K562 (cell line): ENCODE results near the gene CFD. TPM values are rescaled to one million over a fixed set of nuclear protein-coding genes. Genes with fewer than 3 reads are reported as not detected.

Experiments
- BCL6 ChIP-seq: fragments of 250-450 bp; sonication (Bioruptor Pico); IDR thresholded peaks from 2 replicates; pipeline ENCODE4 v1.4.0; 2020
- CCAR2 ChIP-seq: fragments of 200-400 bp; formaldehyde crosslinking; IDR thresholded peaks from 2 replicates; pipeline ENCODE4 v1.6.1; 2017; ENCODE audit warnings: mild to moderate bottlenecking, low read depth, low read length
- CXXC5 ChIP-seq: fragments of 250-450 bp; sonication (Bioruptor Pico); IDR thresholded peaks from 2 replicates; pipeline ENCODE4 v1.8.0; 2022; ENCODE audit warnings: inconsistent platforms, mild to moderate bottlenecking, moderate library complexity
- HNRNPLL ChIP-seq: fragments of 200-400 bp; formaldehyde crosslinking; IDR thresholded peaks from 2 replicates; pipeline ENCODE4 v1.6.1; 2017; ENCODE audit warnings: low read length, low read depth, mild to moderate bottlenecking; ENCODE audit not compliant: poor library complexity, severe bottlenecking
- KDM4B ChIP-seq, 2 experiments: fragments of 450-650 bp in 1 of 2; sonication (generic) in 1 of 2; IDR thresholded peaks; 2 replicates each; pipeline ENCODE4 v1.6.1; 2016 to 2017; ENCODE audit warnings: borderline replicate concordance in 2 of 2, antibody characterized with exemption in 1 of 2, low read depth in 1 of 2, mild to moderate bottlenecking in 1 of 2
- NFXL1 ChIP-seq: fragments of 450-650 bp; formaldehyde crosslinking; IDR thresholded peaks from 2 replicates; pipeline ENCODE4 v1.4.0; 2021; ENCODE audit warnings: mild to moderate bottlenecking
- PCBP2 ChIP-seq: fragments of 200-400 bp; formaldehyde crosslinking; IDR thresholded peaks from 2 replicates; pipeline ENCODE4 v1.6.1; 2018; ENCODE audit warnings: low read length, low read depth, mild to moderate bottlenecking, moderate library complexity; ENCODE audit not compliant: poor library complexity, severe bottlenecking
- RFX5 ChIP-seq: IDR thresholded peaks from 2 replicates; pipeline ENCODE4 v1.6.1; 2011; ENCODE audit warnings: low read depth, mild to moderate bottlenecking, improper control_type of control experiment, low read length
- RFX7 ChIP-seq: fragments of 250-450 bp; sonication (Bioruptor Pico); IDR thresholded peaks from 2 replicates; pipeline ENCODE4 v1.5.1; 2021; ENCODE audit warnings: mild to moderate bottlenecking
- RUNX1 ChIP-seq: sonication (generic); IDR thresholded peaks from 2 replicates; pipeline ENCODE4 v1.6.1; 2016; ENCODE audit warnings: antibody characterized with exemption, low read depth
- TAF9B ChIP-seq: fragments of 450-650 bp; IDR thresholded peaks from 2 replicates; pipeline ENCODE4 v1.6.1; 2018; ENCODE audit warnings: mild to moderate bottlenecking; ENCODE audit not compliant: partially characterized antibody
- polyA plus RNA-seq, 8 experiments: library from polyadenylated mRNA; depleted of rRNA in 4 of 8; stranded (reverse) in 5 of 8; unstranded in 3 of 8; fragments of >200 nt; fragmentation: Nextera tagmentation in 2 of 8; fragmentation: Illumina TruSeq in 1 of 8; extraction: Ambion mirVana in 2 of 8; extraction: Trizol in 1 of 8; gene quantifications; 2 replicates each; pipeline versions ENCODE4 v1.2.1 to v1.2.3, GENCODE V29; 2011 to 2014; ENCODE audit warnings: inconsistent platforms in 1 of 8, missing spikeins in 1 of 8
- total RNA-seq, 7 experiments: library from RNA; depleted of rRNA in 6 of 7; stranded (reverse); fragments of >200 nt in 6 of 7; fragmentation: Illumina TruSeq in 2 of 7; extraction: Trizol in 2 of 7; gene quantifications; 2 replicates each; pipeline versions ENCODE4 v1.2.1 to v1.2.3, GENCODE V29; 2011 to 2021; ENCODE audit warnings: low replicate concordance in 1 of 7
- TF ChIP-seq, protein P1 (sequence below): fragments of 450-650 bp; IDR thresholded peaks from 2 replicates; pipeline ENCODE4 v1.7.1; 2018; ENCODE audit warnings: mild to moderate bottlenecking, low read depth; ENCODE audit not compliant: partially characterized antibody

CFD gene
- total and polyA plus RNA-seq, 9 of the 15 experiments (the other 6 are each of a cell fraction or from before 2014, with no cell fraction given) = 0.52 to 59.4 (median 7.6) TPM

- TF ChIP-seq KDM4B (IDR thresholded peaks at IDR 0.05; ENCODE audit: borderline replicate concordance in 2 of 2, low read depth in 1 of 2) (no peak), PCBP2 (no peak), TAF9B (no peak), CXXC5 (CRISPR knock-in tag) (no peak), NFXL1 (CRISPR knock-in tag) (no peak), CCAR2 (no peak), RUNX1 (no peak), BCL6 (CRISPR knock-in tag) (no peak), RFX7 (no peak), RFX5 (no peak), HNRNPLL (peak; percentile 36)
- TF ChIP-seq, protein P1, sequence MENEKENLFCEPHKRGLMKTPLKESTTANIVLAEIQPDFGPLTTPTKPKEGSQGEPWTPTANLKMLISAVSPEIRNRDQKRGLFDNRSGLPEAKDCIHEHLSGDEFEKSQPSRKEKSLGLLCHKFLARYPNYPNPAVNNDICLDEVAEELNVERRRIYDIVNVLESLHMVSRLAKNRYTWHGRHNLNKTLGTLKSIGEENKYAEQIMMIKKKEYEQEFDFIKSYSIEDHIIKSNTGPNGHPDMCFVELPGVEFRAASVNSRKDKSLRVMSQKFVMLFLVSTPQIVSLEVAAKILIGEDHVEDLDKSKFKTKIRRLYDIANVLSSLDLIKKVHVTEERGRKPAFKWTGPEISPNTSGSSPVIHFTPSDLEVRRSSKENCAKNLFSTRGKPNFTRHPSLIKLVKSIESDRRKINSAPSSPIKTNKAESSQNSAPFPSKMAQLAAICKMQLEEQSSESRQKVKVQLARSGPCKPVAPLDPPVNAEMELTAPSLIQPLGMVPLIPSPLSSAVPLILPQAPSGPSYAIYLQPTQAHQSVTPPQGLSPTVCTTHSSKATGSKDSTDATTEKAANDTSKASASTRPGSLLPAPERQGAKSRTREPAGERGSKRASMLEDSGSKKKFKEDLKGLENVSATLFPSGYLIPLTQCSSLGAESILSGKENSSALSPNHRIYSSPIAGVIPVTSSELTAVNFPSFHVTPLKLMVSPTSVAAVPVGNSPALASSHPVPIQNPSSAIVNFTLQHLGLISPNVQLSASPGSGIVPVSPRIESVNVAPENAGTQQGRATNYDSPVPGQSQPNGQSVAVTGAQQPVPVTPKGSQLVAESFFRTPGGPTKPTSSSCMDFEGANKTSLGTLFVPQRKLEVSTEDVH = no peak
These were observed 43.0 kb upstream of the CFD start (continued) for GRCh38 chr19:816500-816857.
